HG02759 (cell line): ENCODE results near the gene DOCK3.

Experiments
- ATAC-seq: cut with Tn5 transposase; IDR thresholded peaks from one replicate; pipeline ENCODE4 v1.9.1; 2021; ENCODE audit warnings: mild to moderate bottlenecking, moderate library complexity; ENCODE audit not compliant: unreplicated experiment

DOCK3 gene

GRCh38 chr3:50674349-50675178 is at the start of gene DOCK3:
Gene DOCK3, plus strand, starts transcription at chr3:50674927. Its CDS starts 337 bp downstream, at chr3:50675264.
- peak; percentile 78 for ATAC-seq

- no peak for ATAC-seq
Measured at GRCh38 chr3:50625231-50626182, 49.2 kb upstream of the DOCK3 start.

DNA sequence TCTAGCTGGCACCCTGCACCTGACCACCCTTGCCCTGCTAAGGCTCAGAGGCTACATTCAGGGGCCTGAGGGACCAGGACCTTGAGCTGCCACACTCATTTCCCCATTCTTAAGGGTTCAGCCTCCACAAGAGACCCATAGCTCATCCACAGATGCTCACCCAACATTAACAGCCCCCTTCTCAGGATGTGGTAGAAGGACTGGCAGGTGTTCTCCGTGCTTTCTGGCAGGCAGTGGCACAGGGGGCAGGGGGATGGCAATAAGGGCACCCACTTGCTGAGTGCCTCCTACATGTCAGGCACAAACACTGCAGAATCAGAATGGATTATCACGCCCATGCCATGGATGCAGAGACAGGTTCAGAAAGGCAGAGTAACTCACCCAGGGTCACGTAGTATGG is 48.3 kb upstream of the DOCK3 start:
- no peak for ATAC-seq

DNA sequence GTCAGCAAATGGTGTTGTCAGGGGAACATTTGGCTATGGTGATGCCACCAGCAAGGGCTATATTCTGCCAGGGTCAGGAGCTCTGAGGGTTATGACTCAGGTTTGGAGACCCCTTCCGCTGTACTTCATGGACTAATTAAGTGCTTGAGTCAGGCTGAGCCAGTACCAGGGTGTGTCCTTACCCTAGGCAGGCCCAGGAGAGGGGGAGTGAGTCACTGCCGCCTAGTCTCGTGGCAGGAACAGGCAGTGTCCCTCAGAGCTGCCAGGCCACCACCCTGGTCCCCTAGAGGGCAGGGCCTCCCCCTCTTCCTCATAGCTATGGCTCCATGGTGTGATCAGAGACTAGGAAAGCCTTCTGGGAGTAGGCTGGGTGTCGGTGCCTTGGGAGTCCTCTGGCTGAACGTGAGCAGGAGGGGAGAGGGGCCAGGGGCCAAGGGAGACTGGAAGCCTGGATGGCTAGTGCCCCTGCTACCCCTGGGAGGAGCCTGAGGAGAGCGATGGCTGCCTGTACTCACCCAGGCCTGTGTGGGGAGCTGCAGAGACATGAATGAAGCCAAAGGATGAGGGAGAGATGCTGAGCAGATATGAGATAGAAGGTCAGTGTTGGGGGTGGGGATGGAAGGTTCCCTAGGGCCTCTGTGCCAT is 47.2 kb upstream of the DOCK3 start:
- ATAC-seq, result no peak

DNA sequence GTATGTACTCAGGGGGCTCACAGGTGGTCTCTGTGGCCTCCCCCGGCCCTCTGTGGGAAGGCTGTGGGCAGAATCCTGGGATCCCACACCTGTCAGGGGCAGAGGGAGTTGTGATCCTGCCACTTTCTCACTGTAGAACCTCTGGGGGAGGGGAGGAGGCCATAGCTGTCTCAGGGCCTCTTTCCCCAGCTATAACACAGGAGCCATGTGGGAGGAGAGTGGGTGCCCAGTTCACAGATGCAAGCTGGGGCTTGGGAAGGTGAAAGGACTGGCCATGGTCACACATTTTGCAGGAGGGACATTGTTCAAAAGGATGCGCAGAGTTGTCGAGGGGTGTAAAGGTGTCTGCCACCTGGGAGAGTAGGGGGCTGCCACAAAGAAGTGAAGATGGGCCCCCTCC is 46.1 kb upstream of the DOCK3 start:
- ATAC-seq, result no peak

DNA sequence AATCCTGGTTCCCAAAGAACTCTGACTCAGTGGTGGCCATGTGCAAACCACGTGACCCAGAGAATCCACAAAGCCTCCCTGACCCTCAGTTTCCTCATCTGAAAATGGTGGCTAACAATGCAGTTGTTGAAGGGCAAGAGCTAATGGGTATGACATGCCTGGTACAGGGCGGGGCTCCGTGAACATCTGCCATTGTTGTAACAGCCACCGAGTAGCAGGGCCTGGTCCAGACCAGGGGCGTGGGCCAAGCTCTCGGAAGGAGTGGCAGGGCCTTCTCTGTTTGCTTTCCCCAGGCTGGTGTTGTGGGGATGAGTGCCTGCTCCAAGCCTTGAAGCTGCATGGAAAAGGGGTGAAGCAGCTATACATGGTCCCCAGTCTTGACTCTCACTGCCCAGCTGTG is 44.3 kb upstream of the DOCK3 start:
- ATAC-seq, result no peak

- no peak for ATAC-seq
Measured at GRCh38 chr3:50630877-50631276, 43.9 kb upstream of the DOCK3 start.

DNA sequence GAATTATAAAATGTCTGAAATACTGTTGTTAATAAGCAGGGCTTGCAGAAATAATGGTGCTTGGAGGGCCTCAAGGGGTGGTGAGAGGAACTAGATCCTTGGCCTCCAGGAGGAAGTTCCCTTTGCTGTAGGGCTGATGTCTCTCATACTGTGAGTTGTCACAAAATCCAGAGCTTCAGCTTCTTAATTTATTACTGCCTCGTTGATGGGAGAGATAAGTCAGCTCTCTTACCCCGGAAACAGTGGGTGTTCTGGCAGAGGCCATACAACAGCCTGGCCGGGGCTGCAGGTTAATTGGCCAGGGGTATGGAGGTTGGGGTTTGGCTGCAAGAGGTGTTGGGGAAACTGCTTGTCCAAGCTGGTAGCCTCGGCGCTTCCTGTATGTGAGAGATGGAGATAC is 42.3 kb upstream of the DOCK3 start:
- no peak for ATAC-seq

DNA sequence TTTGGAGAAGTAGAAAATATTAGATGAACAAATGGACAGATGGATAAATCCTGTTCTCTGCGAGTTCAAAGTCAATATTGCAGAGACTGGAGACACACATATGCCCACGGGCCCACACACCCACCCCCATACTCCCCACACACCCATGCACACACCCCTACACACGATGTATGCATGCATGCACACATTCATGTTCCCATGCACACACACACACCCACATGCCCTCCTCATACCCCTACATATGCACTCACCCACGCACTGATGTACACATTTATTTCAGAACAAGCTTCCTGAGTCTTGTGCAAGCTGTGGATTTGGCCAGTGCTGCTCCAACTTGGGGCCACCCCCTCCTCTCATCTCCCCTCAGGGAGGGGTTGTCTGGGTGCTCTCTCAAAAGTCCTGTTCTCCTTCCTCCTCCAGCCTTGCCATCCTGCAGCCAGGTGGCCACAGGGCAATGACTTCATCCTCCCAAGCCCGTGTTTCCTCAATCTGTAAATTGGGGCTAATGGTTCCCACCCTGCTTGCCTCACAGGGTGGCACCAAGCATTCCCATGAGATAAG is 41.4 kb upstream of the DOCK3 start:
- no peak for ATAC-seq

DNA sequence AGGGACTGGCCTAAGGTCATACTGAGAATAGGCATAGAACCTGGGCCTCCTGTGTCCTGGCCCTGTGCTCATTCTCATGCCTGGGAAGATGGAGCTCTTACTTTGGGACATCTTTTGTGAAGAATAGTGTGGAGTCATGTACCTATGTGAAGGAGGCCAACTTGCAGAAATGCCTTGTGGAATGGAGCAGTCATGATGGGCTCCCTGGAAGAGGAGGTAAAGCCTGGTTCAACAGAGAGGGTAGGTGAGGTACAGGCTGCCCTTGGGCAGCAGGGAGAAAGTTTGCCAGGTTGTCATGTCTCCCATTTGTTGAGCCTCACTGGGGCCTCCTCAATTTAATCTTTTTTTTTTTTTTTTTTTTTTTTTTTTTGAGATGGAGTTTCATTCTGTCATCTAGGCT is 39.7 kb upstream of the DOCK3 start:
- no peak for ATAC-seq

- ATAC-seq, result no peak
Measured at GRCh38 chr3:50637011-50637410, 37.7 kb upstream of the DOCK3 start.

GRCh38 chr3:50637945-50638344 is 36.8 kb upstream of the DOCK3 start:
- no peak for ATAC-seq

DNA sequence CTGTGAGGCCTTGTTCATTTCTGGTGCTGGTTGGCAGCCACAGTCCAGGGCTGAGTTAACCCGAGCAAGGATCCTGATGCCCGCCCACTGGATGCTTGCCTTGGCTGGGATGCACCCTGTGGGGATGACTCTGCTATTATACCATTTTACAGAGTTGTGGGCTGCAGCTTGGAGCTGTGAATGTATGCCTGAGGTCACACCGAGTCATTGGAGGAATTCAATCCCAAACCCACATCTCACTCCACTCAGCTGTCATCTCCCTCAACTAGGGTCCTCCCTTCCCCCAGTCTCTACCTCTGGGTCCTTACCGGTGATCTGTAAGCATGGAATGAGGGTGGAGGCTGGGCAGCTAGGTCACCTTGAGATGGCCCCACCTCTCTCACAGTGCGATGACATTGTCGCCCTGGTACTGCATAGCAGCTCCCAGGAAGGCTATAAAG is 35.7 kb upstream of the DOCK3 start:
- no peak for ATAC-seq

GRCh38 chr3:50642382-50642781 is 32.3 kb upstream of the DOCK3 start:
- ATAC-seq, result no peak

- no peak for ATAC-seq
Measured at GRCh38 chr3:50644561-50644960, 30.2 kb upstream of the DOCK3 start.

- ATAC-seq, result no peak
Measured at GRCh38 chr3:50645378-50645777, 29.3 kb upstream of the DOCK3 start.

DNA sequence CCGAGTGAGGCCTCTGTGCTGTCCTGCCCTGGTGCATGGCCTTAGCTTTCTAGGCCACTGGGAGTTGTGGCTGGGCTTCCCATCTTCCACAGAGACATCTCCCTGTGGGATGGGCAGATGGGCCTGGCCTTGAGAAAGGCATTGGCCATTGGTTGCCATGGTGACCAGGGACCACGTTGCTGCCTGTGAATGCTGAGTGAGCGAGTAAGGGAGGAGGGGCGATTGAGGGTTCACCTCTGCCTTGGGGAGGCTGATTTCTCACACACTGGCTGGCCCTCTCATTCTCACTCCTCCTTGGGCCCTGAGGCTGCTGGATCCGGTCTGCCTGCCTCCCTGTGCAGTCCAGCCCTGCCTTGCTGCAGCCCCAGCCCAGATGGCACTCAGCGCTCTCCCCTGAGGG is 26.4 kb upstream of the DOCK3 start:
- ATAC-seq, result no peak

DNA sequence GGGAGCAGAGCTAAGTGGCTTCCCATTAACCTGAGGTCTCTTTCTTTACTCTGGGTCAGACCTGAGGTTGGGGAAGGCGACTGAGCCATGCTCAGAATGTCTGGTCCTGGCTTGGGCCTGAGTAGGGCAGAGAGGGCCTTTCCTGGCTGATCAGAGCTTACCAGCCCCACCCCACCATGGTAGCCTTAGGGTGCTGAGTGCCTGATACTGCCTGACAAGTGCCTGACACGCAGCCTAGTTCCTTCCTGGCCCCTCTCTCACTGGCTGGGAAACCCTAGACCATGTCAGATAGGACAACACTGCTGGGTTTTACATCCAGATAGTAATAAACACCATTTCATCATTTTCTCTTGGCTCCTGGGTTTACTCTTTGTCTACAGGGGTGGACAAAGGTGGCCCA is 25.8 kb upstream of the DOCK3 start:
- no peak for ATAC-seq

DNA sequence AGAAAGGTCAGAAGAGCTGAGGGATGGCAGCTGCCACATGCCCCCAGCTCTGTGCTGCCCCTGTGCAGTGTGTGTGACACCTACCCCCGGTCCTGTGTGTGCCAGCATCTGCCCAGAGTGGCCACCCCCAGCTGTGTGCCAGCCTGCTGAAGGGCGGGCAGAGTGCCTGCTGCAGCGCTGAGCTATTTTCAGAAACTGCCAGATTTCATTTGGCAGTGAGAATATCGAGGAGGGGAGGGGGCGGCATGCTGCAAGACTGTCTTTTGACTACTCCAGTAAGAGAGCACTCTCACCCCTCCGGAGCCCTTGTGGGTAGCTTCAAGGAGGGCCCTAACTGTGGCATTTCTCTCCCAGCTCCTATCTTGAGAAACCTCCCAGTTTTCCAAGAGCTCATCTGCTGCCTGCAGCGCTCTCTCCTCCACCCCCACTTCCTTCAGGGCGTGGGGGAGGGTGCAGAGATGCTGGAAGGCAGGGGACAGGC is 25.2 kb upstream of the DOCK3 start:
- ATAC-seq, result no peak

DNA sequence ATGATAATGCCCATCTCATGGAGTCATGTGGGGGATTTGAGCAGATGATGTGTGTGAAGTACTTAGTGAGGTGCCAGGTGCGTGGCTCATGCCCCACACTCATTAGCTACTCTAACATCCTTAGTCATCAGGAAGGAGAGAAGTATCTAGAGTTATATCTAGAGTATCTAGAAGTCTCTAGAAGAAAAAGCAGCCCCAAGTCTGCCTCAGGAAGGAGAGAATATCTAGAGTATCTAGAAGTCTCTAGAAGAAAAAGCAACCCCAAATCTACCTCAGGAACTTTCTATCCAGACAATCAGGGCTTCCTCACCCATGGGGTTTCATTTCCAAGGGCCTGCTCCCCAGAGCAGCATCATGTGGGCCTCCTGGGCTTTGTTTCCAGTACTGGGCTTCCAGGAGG is 24.7 kb upstream of the DOCK3 start:
- ATAC-seq, result no peak

DNA sequence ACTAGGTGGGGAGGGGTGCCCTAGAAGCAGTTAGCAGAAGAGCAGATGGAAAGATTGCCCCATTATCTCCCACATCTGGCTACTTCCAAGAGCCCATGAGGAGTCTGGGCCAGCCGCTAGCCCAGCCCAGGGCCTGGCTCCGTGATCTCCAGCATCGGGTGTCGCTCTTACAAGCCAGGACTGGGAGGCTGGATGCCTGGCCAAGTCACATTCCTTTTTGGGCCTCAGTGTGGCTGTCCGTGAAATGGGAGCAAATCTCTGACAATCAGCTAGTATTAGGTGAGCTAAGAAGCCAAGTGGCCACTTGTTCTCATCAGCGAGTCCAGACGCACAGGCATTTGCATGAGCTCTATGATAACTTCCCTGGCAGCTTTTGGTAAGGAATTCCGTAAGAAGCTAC is 23.3 kb upstream of the DOCK3 start:
- no peak for ATAC-seq
